HCT116 (cell line): ENCODE results near the gene GRAMD1C.
"Not testable (repeated sequence)": the region's sequence is repeated elsewhere in the genome, so short reads cannot be mapped to it uniquely, and the experiment has no call there.

ENCODE experiments used
- EZH2 ChIP-seq: fragments of 200-600 bp; sonication (generic); IDR thresholded peaks from 2 replicates; pipeline ENCODE4 v1.6.1; 2017; ENCODE audit warnings: antibody characterized with exemption, mixed run types
- POLR2AphosphoS5 ChIP-seq: IDR thresholded peaks from 2 replicates; pipeline ENCODE4 v1.6.1; 2011; ENCODE audit warnings: mild to moderate bottlenecking, low read depth, low read length, moderate library complexity
- TF ChIP-seq, protein P1 (sequence below), 3 experiments: fragments of 200-600 bp in 1 of 3; sonication (generic) in 1 of 3; IDR thresholded peaks in 2 of 3; conservative IDR thresholded peaks in 1 of 3; 2 replicates each; pipeline ENCODE4 v1.5.1; 2012 to 2017; ENCODE audit warnings: low read depth in 2 of 3, low read length in 2 of 3, antibody characterized with exemption in 1 of 3, borderline replicate concordance in 1 of 3, control low read depth in 1 of 3, mild to moderate bottlenecking in 1 of 3, mixed read lengths in 1 of 3, mixed run types in 1 of 3, moderate library complexity in 1 of 3; ENCODE audit not compliant: insufficient read depth in 1 of 3
- TF ChIP-seq, protein P2 (sequence below): IDR thresholded peaks from 2 replicates; pipeline ENCODE4 v1.6.1; 2012; ENCODE audit warnings: low read depth

DNA sequence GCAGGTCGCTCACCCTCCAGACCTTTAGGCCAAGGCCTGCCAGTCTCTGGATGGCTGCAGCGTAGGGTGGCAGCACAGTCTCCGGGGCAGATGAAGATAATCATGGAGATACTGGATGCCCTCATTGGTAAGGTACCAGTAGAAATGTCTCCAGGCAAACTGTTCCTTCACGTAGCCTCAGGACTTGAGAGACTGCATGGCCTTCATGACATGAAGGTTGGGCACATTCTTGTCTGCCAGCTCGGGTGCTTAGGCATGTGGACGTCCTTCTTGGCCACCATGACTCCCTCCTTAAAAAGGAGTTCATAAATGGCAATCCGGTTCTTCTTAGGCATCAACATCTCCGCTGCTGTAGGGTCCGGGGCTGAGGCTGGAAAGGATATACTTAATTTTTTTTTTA is 11.8 kb downstream of the GRAMD1C start:
- TF ChIP-seq EZH2, POLR2AphosphoS5: not testable (repeated sequence)
- TF ChIP-seq, protein P1, sequence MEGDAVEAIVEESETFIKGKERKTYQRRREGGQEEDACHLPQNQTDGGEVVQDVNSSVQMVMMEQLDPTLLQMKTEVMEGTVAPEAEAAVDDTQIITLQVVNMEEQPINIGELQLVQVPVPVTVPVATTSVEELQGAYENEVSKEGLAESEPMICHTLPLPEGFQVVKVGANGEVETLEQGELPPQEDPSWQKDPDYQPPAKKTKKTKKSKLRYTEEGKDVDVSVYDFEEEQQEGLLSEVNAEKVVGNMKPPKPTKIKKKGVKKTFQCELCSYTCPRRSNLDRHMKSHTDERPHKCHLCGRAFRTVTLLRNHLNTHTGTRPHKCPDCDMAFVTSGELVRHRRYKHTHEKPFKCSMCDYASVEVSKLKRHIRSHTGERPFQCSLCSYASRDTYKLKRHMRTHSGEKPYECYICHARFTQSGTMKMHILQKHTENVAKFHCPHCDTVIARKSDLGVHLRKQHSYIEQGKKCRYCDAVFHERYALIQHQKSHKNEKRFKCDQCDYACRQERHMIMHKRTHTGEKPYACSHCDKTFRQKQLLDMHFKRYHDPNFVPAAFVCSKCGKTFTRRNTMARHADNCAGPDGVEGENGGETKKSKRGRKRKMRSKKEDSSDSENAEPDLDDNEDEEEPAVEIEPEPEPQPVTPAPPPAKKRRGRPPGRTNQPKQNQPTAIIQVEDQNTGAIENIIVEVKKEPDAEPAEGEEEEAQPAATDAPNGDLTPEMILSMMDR (IDR thresholded peaks at IDR 0.05 in 2 of 3, conservative IDR thresholded peaks at IDR 0.05 in 1 of 3; ENCODE audit: borderline replicate concordance in 1 of 3, insufficient read depth in 1 of 3, low read depth in 2 of 3, low read length in 2 of 3), result not testable (repeated sequence)
- TF ChIP-seq, protein P2, sequence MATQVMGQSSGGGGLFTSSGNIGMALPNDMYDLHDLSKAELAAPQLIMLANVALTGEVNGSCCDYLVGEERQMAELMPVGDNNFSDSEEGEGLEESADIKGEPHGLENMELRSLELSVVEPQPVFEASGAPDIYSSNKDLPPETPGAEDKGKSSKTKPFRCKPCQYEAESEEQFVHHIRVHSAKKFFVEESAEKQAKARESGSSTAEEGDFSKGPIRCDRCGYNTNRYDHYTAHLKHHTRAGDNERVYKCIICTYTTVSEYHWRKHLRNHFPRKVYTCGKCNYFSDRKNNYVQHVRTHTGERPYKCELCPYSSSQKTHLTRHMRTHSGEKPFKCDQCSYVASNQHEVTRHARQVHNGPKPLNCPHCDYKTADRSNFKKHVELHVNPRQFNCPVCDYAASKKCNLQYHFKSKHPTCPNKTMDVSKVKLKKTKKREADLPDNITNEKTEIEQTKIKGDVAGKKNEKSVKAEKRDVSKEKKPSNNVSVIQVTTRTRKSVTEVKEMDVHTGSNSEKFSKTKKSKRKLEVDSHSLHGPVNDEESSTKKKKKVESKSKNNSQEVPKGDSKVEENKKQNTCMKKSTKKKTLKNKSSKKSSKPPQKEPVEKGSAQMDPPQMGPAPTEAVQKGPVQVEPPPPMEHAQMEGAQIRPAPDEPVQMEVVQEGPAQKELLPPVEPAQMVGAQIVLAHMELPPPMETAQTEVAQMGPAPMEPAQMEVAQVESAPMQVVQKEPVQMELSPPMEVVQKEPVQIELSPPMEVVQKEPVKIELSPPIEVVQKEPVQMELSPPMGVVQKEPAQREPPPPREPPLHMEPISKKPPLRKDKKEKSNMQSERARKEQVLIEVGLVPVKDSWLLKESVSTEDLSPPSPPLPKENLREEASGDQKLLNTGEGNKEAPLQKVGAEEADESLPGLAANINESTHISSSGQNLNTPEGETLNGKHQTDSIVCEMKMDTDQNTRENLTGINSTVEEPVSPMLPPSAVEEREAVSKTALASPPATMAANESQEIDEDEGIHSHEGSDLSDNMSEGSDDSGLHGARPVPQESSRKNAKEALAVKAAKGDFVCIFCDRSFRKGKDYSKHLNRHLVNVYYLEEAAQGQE, result not testable (repeated sequence)
